NT2/D1 (cell line): ENCODE measurements around the gene VIM.
"Not testable (repeated sequence)": the region's sequence is repeated elsewhere in the genome, so short reads cannot be mapped to it uniquely, and the experiment has no call there.

ENCODE experiments used
- DNase-seq: peaks from one replicate; pipeline ENCODE4 v3.0.0-alpha.2; 2011; ENCODE audit warnings: low read depth, low spot score
- H3K27me3 ChIP-seq: 2 replicates; pipeline ENCODE4 v1.6.0; 2011; ENCODE audit warnings: mild to moderate bottlenecking; ENCODE audit not compliant: insufficient read length, insufficient read depth
- H3K36me3 ChIP-seq: 2 replicates; pipeline ENCODE4 v1.6.1; 2011; ENCODE audit warnings: mild to moderate bottlenecking, low read length, mixed read lengths; ENCODE audit not compliant: insufficient read depth, insufficient read length
- H3K4me1 ChIP-seq: 2 replicates; pipeline ENCODE4 v1.5.1; 2011; ENCODE audit not compliant: insufficient read depth, insufficient read length
- H3K4me3 ChIP-seq: 2 replicates; pipeline ENCODE4 v1.5.1; 2011; ENCODE audit warnings: low read depth; ENCODE audit not compliant: insufficient read length
- H3K9ac ChIP-seq: 2 replicates; pipeline ENCODE4 v1.6.0; 2011; ENCODE audit warnings: low read depth; ENCODE audit not compliant: insufficient read length
- H3K9me3 ChIP-seq: 2 replicates; pipeline ENCODE4 v1.5.1; 2011; ENCODE audit warnings: mild to moderate bottlenecking, low read length; ENCODE audit not compliant: insufficient read depth
- SUZ12 ChIP-seq: IDR thresholded peaks from 2 replicates; pipeline ENCODE4 v1.6.1; 2011; ENCODE audit not compliant: insufficient read length, insufficient read depth; ENCODE audit errors: extremely low read depth
- YY1 ChIP-seq: IDR thresholded peaks from 2 replicates; pipeline ENCODE4 v1.6.1; 2011; ENCODE audit not compliant: insufficient read length, insufficient read depth
- ZNF274 ChIP-seq: IDR thresholded peaks from 2 replicates; pipeline ENCODE4 v1.6.1; 2011; ENCODE audit warnings: mild to moderate bottlenecking, low read depth, low read length

The VIM gene

DNA sequence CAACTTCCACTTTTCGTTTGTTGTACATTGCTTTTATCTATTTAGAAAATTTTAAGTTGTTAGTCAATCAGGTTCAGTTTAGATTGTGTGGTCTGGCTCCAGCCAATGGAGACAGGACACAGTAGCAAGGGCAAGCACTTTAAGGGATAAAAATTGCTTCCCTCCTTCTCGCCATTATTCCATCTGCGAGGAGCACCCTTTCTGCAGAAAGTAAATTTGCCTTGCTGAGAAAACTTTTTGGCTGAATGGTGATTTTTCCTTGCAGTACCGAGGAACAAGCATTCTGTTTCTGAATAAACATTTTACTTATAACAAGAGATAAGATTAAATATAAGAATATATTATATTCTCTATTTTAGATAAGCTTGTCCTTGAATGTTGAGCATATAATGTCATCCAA lies 34.5 kb downstream of the VIM start:
- no peaks in the 10 kb centered on the region for H3K27me3 ChIP-seq
- DNase-seq: no peak
- H3K4me3 ChIP-seq: no peak overlapping the region
- H3K4me1 ChIP-seq: no peaks in the 10 kb centered on the region
- TF ChIP-seq SUZ12: no peak
- TF ChIP-seq YY1: no peak
- no peak for TF ChIP-seq ZNF274
- peaks cover 37% of the 10 kb centered on the region for H3K9me3 ChIP-seq
- H3K36me3 ChIP-seq: no peaks in the 10 kb centered on the region
- H3K9ac ChIP-seq: no peak overlapping the region

DNA sequence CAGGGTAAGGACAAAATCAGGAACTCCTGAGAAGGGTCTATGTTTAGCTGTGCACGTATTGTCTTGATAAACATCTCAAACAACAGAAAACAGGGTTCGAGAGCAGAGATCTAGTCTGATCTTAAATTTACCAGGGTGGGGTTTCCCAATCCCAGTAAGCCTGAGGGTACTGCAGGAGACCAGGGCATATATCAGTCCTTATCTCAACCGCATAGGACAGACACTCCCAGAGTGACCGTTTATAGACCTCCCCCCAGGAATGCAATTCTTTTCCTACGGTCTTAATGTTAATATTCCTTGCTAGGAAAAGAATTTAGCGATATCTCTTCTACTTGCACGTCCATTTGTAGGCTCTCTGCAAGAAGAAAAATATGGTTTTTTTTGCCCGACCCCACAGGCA lies 35.5 kb downstream of the VIM start:
- no peak for DNase-seq
- peaks cover 37% of the 10 kb centered on the region for H3K9me3 ChIP-seq
- no peak overlapping the region for H3K9ac ChIP-seq
- H3K36me3 ChIP-seq: no peaks in the 10 kb centered on the region
- TF ChIP-seq SUZ12: no peak
- TF ChIP-seq YY1: no peak
- TF ChIP-seq ZNF274: no peak
- H3K4me3 ChIP-seq: no peak overlapping the region
- H3K4me1 ChIP-seq: no peaks in the 10 kb centered on the region
- H3K27me3 ChIP-seq: no peaks in the 10 kb centered on the region

DNA sequence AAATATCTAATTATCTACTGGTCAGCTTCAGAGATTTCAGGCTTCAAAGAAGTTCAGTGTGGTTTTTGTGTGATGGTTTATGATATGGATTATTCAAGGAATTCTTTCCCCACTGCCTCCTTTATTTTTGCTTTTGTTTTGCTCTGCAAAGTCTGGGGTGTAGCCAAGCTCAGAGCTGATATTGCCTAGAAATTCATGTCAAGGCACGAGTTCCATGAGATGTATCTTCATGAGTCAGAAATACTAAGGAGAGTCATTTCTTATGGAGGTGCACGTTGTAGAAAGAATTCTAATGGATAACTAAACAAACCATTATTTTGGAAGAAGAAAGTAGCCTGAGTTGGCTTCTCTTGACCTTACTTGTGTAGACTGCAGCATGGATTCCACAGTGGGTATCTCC lies 37.4 kb downstream of the VIM start:
- H3K4me1 ChIP-seq: no peaks in the 10 kb centered on the region
- TF ChIP-seq YY1 (no peak), ZNF274 (no peak), SUZ12 (no peak)
- H3K36me3 ChIP-seq: no peaks in the 10 kb centered on the region
- no peak overlapping the region for H3K4me3 ChIP-seq
- no peaks in the 10 kb centered on the region for H3K27me3 ChIP-seq
- H3K9ac ChIP-seq: no peak overlapping the region
- no peak for DNase-seq
- H3K9me3 ChIP-seq: peaks cover 35% of the 10 kb centered on the region

DNA sequence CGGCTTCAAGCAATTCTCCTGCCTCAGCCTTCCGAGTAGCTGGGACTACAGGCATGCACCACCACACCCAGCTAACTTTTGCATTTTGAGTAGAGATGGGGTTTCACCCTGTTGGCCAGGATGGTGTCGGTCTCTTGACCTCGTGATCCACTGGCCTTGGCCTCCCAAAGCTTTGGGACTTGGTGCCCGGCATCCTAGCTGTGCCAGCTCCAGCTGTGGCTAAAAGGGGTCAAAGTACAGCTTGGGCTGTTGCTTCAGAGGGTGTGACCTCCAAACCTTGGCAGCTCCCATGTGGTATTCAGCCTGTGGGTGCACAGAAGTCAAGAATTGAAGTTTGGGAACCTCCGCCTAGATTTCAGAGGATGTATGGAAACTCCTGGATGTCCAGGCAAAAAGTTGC lies 38.5 kb downstream of the VIM start:
- H3K4me3 ChIP-seq, H3K27me3 ChIP-seq, H3K36me3 ChIP-seq, H3K9ac ChIP-seq, DNase-seq, H3K4me1 ChIP-seq: not testable (repeated sequence)
- H3K9me3 ChIP-seq: peaks cover 24% of the 10 kb centered on the region

DNA sequence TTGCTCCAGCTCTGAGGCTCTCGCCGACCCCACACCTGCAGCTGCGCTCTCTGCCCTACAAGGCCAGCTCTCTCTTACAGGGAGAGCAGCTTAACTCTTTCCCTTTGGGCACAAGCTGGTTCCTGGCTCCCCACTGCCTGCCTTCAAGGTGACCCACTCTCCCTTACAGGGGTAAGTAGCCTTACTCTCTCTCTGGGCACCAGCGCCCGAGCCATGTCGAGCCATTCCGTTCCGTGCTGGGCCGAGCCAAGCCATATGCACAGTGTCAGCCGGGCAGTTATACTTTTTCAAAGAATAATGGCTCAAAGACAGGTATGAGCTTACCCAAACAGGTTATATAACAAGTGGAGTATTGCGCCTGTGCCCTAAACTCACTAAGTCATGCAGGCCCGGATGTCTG lies 44.6 kb downstream of the VIM start:
- no peak overlapping the region for H3K4me3 ChIP-seq
- TF ChIP-seq YY1: no peak
- TF ChIP-seq ZNF274: no peak
- TF ChIP-seq SUZ12: no peak
- H3K9me3 ChIP-seq: peaks cover 24% of the 10 kb centered on the region
- H3K9ac ChIP-seq: no peak overlapping the region
- H3K36me3 ChIP-seq: no peaks in the 10 kb centered on the region
- H3K27me3 ChIP-seq: no peaks in the 10 kb centered on the region
- DNase-seq: no peak
- no peaks in the 10 kb centered on the region for H3K4me1 ChIP-seq

DNA sequence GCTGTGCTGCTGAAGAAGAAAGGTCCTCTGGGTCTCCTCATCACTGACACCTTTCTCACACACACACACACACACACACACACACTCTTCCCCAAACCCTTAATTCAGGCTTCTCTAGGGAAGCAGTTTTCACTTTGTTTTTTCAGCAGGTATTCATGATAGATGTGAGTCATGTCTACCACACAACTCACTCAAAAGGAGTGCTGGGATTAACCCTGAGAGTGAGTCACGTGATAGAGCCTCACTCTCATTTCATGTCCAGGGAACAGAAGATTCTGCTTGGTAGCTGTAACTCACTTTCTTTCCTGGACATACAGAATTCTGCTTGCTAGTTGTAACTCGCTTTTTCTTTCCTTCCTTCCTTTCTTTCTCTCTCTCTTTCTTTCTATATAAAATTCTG lies 45.4 kb downstream of the VIM start:
- H3K9me3 ChIP-seq: peaks cover 28% of the 10 kb centered on the region
- H3K9ac ChIP-seq: no peak overlapping the region
- H3K4me3 ChIP-seq: no peak overlapping the region
- TF ChIP-seq SUZ12 (no peak), YY1 (no peak), ZNF274 (no peak)
- H3K27me3 ChIP-seq: no peaks in the 10 kb centered on the region
- no peak for DNase-seq
- no peaks in the 10 kb centered on the region for H3K36me3 ChIP-seq
- no peaks in the 10 kb centered on the region for H3K4me1 ChIP-seq

DNA sequence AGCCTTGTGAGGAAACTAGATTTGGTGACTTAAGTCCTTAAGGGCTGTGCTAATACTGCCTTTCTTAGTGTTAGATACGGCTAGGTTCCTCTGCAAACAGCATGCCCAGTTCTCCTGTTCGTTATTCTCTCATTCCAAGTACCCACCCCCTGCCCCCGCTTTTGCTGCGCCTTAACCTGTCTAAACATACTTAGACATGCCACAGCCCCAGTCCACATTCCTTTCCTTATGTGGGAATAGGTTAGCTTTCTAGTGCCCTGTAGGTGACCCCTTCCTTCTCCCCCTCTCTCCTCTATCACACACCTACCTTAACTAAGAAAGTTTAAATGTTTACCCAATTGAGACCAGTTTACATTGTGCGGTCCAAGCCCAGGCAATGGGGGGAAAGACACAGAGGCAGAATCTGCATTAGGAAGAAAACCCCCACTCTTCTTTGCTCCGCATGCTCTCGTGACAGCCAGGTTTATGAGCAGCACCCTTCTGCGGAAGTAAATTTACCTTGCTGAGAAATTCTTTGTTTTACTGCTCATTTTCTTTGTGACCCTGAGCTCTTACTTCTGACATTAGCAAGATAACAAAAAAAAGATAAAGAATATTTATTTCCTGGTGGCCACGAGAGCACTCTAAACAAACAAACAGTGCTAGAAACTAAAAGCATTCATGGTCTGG lies 48.8 kb downstream of the VIM start:
- Histone ChIP-seq H3K36me3 (no peaks in the 10 kb centered on the region), H3K4me3 (no peak overlapping the region), H3K9me3 (peaks cover 33% of the 10 kb centered on the region), H3K9ac (no peak overlapping the region), H3K4me1 (no peaks in the 10 kb centered on the region), H3K27me3 (no peaks in the 10 kb centered on the region)
- no peak for TF ChIP-seq ZNF274
- no peak for TF ChIP-seq YY1
- DNase-seq: no peak

DNA sequence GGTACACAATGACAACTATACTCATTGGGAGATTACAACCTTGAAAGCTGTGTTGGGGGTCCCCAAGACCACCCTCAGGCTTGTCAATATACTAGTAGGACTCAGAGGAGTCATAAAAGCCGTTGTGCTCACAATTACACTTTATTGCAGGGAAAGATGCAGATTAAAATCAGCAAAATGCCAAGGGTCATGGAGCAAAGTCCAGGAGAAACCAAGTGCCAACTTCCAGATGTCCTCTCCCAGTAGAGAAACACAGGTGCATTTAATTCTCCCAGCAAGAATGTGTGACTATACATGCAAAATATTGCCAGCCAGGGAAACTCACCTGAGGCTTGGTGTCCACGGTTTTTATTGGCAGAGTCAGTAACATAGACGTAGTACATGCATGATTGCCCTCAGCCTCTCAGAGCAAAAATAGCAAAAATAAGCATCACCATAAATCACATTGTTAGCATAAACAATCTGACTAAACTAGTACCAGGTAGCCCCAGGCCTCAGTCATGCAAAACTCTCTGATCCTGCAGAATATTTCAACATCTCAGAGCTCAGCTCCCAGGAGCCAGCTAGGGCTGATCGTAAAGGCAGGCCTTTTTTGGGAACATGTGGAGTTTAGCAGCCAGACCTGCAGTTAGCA lies 50.7 kb downstream of the VIM start:
- no peak overlapping the region for H3K9ac ChIP-seq
- no peaks in the 10 kb centered on the region for H3K4me1 ChIP-seq
- H3K36me3 ChIP-seq: no peaks in the 10 kb centered on the region
- no peak for TF ChIP-seq SUZ12
- no peak for TF ChIP-seq YY1
- no peak for TF ChIP-seq ZNF274
- no peaks in the 10 kb centered on the region for H3K27me3 ChIP-seq
- H3K4me3 ChIP-seq: no peak overlapping the region
- no peak for DNase-seq
- H3K9me3 ChIP-seq: peaks cover 43% of the 10 kb centered on the region
